ENCODE results near the gene DEPDC4.

Gene DEPDC4

DNA sequence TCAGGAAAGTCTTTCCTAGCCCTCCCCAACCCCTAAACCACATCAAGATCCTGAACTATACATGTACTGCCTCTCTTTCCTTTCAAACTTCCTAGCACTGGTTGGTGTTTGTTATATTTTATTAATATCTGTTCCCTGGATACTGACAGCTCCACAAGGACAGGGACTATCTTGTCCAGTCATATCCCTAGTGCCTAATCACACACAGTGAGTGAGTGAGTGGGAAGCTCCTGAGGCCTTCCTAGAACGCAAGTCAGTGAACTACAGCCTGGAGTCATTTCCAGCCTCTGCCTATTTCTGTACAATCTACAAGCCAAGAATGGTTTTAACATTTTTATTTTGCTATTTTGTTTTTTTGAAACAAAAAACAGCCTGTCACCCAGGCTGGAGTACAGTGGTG lies 73.8 kb downstream of the DEPDC4 start:
- no peak overlapping the region for H2AFZ ChIP-seq (ENCODE audit: low read depth, low read length)
- no peaks in the 10 kb centered on the region for H3K9me3 ChIP-seq (ENCODE audit: insufficient read depth, low read length)
- no peak overlapping the region for H3K9ac ChIP-seq (ENCODE audit: low read length)
- no peak overlapping the region for H3K4me3 ChIP-seq (ENCODE audit: low read length)
- no peak for TF ChIP-seq EZH2phosphoT487 (IDR thresholded peaks at IDR 0.05; ENCODE audit: low read depth)
- TF ChIP-seq, protein P1, sequence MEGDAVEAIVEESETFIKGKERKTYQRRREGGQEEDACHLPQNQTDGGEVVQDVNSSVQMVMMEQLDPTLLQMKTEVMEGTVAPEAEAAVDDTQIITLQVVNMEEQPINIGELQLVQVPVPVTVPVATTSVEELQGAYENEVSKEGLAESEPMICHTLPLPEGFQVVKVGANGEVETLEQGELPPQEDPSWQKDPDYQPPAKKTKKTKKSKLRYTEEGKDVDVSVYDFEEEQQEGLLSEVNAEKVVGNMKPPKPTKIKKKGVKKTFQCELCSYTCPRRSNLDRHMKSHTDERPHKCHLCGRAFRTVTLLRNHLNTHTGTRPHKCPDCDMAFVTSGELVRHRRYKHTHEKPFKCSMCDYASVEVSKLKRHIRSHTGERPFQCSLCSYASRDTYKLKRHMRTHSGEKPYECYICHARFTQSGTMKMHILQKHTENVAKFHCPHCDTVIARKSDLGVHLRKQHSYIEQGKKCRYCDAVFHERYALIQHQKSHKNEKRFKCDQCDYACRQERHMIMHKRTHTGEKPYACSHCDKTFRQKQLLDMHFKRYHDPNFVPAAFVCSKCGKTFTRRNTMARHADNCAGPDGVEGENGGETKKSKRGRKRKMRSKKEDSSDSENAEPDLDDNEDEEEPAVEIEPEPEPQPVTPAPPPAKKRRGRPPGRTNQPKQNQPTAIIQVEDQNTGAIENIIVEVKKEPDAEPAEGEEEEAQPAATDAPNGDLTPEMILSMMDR (IDR thresholded peaks at IDR 0.05; ENCODE audit: low read depth, low read length), result no peak
- no peak overlapping the region for H3K27ac ChIP-seq (ENCODE audit: low read length)
- H4K20me1 ChIP-seq (ENCODE audit: insufficient read depth, low read length), result 0 out of 2 replicates have a peak, but pooled peaks cover 2% of the 10 kb centered on the region
- no peaks in the 10 kb centered on the region for H3K27me3 ChIP-seq (ENCODE audit: low read depth, low read length)
- no peak overlapping the region for H3K4me2 ChIP-seq (ENCODE audit: low read length)
- H3K4me1 ChIP-seq (ENCODE audit: low read length), result no peaks in the 10 kb centered on the region
- H3K36me3 ChIP-seq (replicated peaks; ENCODE audit: low read depth, low read length), result peaks cover 3% of the 10 kb centered on the region
- H3K79me2 ChIP-seq (ENCODE audit: low read length), result no peaks in the 10 kb centered on the region

Data from OCI-LY3 (cell line).